ENCODE data around the gene HJV.

The HJV gene

DNA sequence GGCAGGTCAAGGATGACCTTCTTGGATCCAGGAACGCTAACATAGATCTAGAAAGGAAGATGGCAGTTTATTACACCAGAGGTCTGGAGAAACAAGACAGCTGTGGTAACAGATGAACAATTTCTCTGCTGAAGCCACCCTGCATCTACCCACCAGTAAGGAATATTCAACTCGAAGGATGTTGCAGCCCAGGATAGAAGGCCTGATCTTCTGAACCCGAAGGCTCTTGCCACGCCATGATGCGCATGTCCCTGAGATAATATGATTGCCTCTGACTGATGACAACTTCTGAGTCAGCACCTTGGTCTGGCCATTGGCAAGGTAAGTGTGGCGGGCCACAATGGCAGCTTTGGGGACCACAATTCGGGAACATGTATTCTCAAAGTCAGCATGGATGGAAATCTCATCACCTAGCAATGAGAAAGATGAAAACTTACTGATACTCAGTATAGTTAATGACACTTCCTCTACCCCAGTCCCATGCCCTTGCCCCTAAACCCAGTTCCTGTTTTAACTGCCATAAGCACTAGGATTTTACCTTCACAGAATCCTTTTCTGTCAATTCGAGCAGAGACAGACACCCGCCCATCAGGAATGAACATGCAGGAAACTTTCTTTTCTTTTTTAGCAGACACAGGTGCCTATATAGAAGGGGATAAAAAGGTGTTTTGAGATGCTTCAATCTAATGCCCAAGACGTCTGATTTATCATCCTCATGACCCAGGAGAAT, 27.0 kb downstream of the HJV start:
- intact Hi-C loops (cut with DNase I) = no loop called here
- no peak for DNase-seq

DNA sequence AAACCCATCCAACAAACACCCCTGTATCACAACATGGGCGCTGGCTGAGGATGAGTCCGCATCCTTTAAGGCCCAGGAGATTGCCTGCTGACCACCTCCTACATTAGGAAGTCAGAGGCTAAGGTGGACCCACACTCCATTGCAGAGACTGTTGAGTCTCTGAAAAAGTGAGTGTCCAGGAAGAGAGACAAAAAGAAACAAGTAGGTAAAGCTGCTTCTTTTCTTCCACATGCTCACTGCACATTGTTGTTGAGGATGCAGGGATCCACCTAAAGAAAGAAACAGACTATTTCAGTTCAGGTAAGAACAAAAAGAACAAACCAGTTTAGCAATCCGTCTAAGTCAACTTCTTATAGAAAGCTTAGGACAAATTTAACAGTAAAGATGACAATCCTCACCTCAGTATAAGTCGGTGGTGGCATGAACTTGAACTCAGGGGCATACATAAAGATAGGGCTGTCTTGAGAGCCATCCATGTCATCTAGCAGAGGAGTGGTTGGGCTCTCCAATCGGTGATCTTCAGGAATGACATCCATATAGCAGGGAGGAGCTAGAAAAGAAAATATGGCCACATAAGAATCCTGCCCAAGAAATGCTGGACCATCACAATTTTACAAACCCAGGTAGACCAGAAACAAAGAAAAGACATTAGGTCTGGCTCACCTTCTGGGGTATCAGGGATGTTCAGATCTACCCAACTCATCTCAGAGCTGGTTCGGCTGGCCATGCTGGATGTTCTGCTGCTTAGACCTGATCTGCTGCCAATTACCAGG, 27.7 kb downstream of the HJV start:
- DNase-seq = no peak
- intact Hi-C loops (cut with DNase I) = no loop called here

DNA sequence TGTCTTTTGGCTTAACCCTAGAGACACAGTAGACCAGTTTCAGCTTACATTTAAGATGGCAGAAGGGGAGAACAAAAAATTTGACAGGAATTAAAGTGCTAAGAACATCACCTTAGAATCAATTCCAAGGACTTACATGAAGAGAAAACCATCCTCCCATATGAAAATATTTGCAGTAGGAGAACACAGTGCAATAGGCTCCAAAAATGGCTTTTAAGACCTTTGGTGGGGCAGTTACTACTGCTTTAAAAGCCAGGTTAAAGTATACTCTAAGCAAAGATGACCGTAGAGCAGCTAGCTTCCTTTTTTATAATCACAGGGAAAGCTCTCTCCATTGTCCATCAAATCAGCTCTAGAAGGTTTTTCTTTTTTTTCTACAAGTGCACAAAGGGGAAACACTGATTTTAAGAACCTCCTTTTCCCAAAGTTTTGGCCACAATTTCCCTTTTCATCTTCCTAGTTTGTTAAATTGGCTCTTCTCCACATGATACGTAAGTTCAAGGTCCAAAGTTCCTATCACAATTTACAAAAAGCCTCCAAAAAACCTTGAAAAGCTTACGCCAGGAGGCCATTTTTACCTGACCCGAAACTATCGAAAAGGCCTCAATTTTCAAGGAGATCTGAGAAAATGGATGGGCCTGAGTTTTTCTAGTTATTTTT, 28.4 kb downstream of the HJV start:
- intact Hi-C loops (cut with DNase I) = no loop called here
- DNase-seq = no peak

GRCh38 chr1:145992502-145992936, 29.0 kb downstream of the HJV start:
- intact Hi-C loops (cut with DNase I) = no loop called here
- no peak for DNase-seq

- no peak for DNase-seq
- intact Hi-C loops (cut with DNase I) = no loop called here
These were observed 29.7 kb downstream of the HJV start for GRCh38 chr1:145991735-145992412.

GRCh38 chr1:145990249-145990855, 31.2 kb downstream of the HJV start:
- DNase-seq = no peak

DNA sequence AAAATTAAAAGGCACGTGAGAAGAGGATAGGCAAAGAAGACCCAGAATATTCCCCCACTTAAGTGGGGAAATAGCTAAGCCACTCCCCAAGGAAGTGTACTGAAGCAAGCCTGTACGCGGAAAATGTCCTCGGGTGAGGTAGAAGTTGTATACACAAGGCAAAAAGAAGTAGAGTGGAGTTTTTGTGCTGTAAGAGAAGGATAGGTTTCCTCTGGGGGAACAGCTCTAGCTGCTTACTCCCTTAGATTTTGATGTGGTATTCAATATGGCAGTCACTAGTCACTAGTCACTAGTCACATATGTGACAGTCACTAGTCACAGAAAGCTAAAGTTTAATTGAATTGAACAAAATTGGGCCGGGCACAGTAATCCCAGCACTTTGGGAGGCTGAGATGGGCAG, 32.8 kb downstream of the HJV start:
- DNase-seq = no peak
- intact Hi-C loops (cut with DNase I) = no loop called here

More at GRCh38 chr1:145990249-145990855, 31.2 kb downstream of the HJV start:
- intact Hi-C loops (cut with DNase I) = no loop called here

DNA sequence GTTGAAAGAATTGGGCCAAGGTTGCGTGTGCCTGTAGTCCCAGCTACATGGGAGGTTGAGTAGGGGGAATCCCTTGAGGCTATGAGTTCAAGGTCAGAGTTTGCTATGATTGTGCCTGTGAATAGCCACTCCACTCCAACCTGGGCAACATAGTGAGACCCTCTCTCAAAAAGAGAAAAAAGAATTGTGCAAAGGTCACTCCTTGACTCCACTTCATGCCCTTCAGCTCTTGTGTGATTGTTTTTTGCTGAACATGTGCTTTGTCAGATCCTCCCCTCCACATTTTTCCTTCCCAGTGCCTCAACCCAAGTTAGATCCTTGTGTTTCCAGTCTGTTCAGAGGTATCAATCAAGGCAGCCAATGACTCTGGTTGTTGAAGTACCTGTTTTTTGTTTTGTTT, 33.6 kb downstream of the HJV start:
- no peak for DNase-seq
- intact Hi-C loops (cut with DNase I) = no loop called here

- intact Hi-C loops (cut with DNase I) = no loop called here
- no peak for DNase-seq
These were observed 35.0 kb downstream of the HJV start for GRCh38 chr1:145986551-145986950.

- no peak for DNase-seq
- intact Hi-C loops (cut with DNase I) = no loop called here
These were observed 35.8 kb downstream of the HJV start for GRCh38 chr1:145985502-145986439.

DNA sequence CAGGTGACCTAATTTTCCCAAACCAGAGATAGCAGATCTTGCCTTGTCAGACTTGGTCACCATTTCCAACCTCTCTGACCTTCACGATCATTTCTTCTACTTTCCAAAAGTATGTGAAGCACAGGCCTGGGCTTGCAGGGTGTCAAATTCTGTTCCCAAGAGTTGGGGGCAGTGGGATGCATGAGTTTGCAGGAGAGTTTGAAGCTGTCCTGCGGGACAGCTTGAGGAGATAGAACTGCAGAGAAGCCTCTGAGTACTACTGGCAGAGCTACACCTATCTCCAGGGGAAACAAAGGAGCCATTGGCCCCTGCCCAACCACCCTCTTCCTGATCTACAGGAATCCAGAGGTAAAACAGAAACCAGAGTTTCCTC, 36.4 kb downstream of the HJV start:
- no peak for DNase-seq
- intact Hi-C loops (cut with DNase I) = no loop called here

DNA sequence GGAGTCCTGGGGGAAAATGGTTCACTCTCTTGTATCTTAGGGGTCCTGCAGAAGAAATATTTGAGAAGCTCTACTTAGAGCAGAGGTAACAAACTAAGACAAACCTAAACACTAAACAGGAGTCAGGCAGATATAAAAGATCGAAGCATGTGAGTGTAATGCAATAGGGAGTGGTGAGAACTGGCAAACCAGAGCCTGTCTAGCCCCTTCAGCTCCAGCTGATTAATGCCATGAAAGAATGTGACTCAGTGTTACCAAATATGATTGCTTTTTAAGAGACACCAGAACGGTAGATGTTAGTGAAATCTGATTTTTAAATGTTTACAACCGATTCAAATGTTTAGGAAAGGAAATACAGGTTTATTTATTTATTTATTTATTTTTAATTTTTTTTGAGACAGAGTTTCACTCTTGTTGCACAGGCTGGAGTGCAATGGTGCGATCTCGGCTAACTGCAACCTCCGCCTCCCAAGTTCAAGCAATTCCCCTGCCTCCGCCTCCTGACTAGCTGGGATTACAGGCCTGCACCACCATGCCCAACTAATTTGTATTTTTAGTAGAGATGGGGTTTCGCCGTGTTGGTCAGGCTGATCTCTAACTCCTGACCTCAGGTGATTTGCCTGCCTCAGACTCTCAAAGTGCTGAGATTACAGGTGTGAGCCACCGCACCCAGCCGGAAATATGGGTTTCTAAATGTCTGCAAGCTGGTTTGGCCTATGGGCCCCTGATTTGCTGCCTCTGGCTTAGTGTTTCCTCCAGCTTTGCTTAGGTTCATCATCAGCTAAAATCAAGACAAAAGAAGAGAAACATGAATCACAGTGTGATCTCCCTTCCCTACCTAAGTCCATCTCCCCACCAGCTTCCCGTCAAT, 37.3 kb downstream of the HJV start:
- no peak for DNase-seq

DNA sequence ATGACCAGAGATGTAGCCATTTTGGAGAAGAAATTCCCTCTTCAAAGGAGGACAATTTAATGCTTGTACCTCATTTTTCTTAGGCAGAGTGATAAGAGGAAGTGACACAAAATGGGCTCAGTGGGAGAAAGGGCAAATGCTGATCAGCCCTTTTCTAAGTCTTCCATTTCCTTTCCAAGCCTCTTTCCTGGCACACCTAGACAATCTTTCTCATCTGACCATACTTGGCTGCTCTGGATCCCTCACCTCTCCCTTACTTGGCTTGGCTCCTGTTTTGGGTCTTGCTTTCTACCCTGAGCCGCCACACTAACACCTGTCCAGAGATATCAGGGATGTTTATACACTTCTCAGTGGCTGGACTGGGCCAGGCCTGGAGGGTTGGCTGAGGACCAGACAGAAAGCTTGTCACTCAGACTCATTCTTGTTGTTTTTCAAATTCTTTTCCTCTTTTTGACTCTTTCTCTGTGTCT, 38.3 kb downstream of the HJV start:
- no peak for DNase-seq
- intact Hi-C loops (cut with DNase I) = no loop called here

More for the DNA sequence above, 37.3 kb downstream of the HJV start:
- intact Hi-C loops (cut with DNase I) = no loop called here

GRCh38 chr1:145982010-145982723, 39.4 kb downstream of the HJV start:
- no peak for DNase-seq
- intact Hi-C loops (cut with DNase I) = no loop called here

GRCh38 chr1:145980457-145980994, 41.0 kb downstream of the HJV start:
- intact Hi-C loops (cut with DNase I) = no loop called here
- DNase-seq = no peak

DNA sequence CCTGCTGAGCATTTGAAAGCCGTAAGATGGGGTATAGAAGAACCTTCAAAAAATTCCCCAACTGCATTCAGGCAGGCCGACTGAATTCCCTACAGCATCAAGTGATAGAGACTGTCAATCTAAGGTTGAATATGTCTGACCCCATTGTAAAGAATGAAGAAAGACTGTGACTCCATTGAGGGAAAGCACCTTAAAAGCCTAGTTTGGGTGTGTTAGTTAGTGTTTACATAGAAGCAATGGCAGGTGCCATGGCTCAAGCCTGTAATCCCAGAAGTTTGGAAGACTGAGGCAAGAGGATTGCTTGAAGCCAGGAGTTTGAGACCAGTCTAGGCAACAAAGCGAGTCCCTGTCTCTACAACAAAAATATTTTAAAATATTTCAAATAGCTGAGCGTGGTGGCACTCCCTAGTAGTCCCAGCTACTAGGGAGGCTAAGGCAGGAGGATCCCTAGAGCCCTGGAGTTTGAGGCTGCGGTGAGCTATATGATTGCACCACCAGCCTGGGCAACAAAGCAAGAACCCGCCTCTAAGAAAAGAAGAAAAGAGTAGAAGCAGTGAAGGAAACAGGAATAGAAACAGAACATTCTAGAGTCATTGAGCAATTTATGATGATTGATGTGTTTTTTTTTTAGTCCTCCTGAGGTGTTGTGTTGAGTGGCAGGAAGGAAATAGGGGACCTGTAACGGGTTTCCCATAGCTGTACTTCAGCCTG, 41.6 kb downstream of the HJV start:
- DNase-seq = no peak

More for the DNA sequence above, 41.6 kb downstream of the HJV start:
- intact Hi-C loops (cut with DNase I) = loop anchor here (1.0 kb wide), 1 partner anchor 16 kb away; the partner anchor contains the start of gene TXNIP

Data from posterior cingulate gyrus (tissue), 11 donors.